ENCODE measurements around the gene HMOX2.

DNA sequence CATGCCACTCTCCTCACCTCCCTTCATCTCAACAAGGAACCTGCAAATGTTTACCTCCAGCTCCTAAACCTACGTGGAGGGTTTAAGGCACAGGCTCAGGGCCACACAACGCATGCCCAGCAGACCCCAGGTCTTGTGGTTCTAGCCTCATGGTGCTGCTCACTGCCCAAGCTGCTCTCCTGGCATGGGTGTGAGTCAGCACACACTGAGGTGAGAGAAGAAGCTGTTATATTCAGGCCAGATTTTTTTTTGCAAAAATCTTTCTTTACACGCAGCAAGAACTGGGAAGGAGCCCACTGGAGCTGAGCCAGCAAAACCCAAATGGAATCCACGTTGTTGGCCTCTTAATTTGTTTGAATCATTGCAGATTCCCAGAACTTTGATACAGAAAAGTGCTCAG lies 74.4 kb downstream of the HMOX2 start:
- TF ChIP-seq, protein P1, sequence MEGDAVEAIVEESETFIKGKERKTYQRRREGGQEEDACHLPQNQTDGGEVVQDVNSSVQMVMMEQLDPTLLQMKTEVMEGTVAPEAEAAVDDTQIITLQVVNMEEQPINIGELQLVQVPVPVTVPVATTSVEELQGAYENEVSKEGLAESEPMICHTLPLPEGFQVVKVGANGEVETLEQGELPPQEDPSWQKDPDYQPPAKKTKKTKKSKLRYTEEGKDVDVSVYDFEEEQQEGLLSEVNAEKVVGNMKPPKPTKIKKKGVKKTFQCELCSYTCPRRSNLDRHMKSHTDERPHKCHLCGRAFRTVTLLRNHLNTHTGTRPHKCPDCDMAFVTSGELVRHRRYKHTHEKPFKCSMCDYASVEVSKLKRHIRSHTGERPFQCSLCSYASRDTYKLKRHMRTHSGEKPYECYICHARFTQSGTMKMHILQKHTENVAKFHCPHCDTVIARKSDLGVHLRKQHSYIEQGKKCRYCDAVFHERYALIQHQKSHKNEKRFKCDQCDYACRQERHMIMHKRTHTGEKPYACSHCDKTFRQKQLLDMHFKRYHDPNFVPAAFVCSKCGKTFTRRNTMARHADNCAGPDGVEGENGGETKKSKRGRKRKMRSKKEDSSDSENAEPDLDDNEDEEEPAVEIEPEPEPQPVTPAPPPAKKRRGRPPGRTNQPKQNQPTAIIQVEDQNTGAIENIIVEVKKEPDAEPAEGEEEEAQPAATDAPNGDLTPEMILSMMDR (IDR thresholded peaks at IDR 0.05 in 2 of 3, conservative IDR thresholded peaks at IDR 0.05 in 1 of 3; ENCODE audit: borderline replicate concordance in 1 of 3, insufficient read depth in 1 of 3, low read depth in 2 of 3, low read length in 2 of 3): no peak
- no peak for TF ChIP-seq POLR2AphosphoS5 (IDR thresholded peaks at IDR 0.05; ENCODE audit: low read depth, low read length)
- no peak for TF ChIP-seq POLR2A (IDR thresholded peaks at IDR 0.05; ENCODE audit: borderline replicate concordance, extremely low read depth, insufficient read depth, insufficient read length)
- no peak for TF ChIP-seq TCF7L2 (IDR thresholded peaks at IDR 0.05; ENCODE audit: borderline replicate concordance, extremely low read depth, insufficient read depth, insufficient read length)
- TF ChIP-seq SRF (IDR thresholded peaks at IDR 0.05; ENCODE audit: low read depth): no peak
- no peak for TF ChIP-seq EZH2 (IDR thresholded peaks at IDR 0.05)
- no peak for TF ChIP-seq EZH2phosphoT487 (IDR thresholded peaks at IDR 0.05; ENCODE audit: borderline replicate concordance)
- no peak for TF ChIP-seq SIN3A (IDR thresholded peaks at IDR 0.05; ENCODE audit: low read depth)
- TF ChIP-seq, protein P2, sequence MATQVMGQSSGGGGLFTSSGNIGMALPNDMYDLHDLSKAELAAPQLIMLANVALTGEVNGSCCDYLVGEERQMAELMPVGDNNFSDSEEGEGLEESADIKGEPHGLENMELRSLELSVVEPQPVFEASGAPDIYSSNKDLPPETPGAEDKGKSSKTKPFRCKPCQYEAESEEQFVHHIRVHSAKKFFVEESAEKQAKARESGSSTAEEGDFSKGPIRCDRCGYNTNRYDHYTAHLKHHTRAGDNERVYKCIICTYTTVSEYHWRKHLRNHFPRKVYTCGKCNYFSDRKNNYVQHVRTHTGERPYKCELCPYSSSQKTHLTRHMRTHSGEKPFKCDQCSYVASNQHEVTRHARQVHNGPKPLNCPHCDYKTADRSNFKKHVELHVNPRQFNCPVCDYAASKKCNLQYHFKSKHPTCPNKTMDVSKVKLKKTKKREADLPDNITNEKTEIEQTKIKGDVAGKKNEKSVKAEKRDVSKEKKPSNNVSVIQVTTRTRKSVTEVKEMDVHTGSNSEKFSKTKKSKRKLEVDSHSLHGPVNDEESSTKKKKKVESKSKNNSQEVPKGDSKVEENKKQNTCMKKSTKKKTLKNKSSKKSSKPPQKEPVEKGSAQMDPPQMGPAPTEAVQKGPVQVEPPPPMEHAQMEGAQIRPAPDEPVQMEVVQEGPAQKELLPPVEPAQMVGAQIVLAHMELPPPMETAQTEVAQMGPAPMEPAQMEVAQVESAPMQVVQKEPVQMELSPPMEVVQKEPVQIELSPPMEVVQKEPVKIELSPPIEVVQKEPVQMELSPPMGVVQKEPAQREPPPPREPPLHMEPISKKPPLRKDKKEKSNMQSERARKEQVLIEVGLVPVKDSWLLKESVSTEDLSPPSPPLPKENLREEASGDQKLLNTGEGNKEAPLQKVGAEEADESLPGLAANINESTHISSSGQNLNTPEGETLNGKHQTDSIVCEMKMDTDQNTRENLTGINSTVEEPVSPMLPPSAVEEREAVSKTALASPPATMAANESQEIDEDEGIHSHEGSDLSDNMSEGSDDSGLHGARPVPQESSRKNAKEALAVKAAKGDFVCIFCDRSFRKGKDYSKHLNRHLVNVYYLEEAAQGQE (IDR thresholded peaks at IDR 0.05; ENCODE audit: low read depth): no peak

All from HCT116 (cell line).